Endothelial cell of umbilical vein (primary cell): ENCODE data around the gene CERKL.

Experiments
- EZH2 ChIP-seq: IDR thresholded peaks from 2 replicates; pipeline ENCODE4 v1.6.1; 2012; ENCODE audit warnings: borderline replicate concordance, low read depth, mild to moderate bottlenecking, moderate library complexity, low read length, inconsistent platforms; ENCODE audit not compliant: severe bottlenecking
- GATA2 ChIP-seq: IDR thresholded peaks from 2 replicates; pipeline ENCODE4 v1.7.0; 2011; ENCODE audit warnings: low read depth, mild to moderate bottlenecking, moderate library complexity, mixed read lengths, low read length; ENCODE audit not compliant: insufficient read length, insufficient read depth
- MYC ChIP-seq: IDR thresholded peaks from one replicate; pipeline ENCODE4 v1.6.1; 2011; ENCODE audit warnings: mild to moderate bottlenecking, low read depth, low read length
- POLR2A ChIP-seq: IDR thresholded peaks from 2 replicates; pipeline ENCODE4 v1.6.1; 2012; ENCODE audit warnings: low read depth, mild to moderate bottlenecking, control low read depth, low read length
- POLR2AphosphoS5 ChIP-seq: IDR thresholded peaks from 2 replicates; pipeline ENCODE4 v1.6.1; 2012; ENCODE audit warnings: low read depth, mild to moderate bottlenecking, control low read depth, low read length, moderate library complexity; ENCODE audit not compliant: insufficient read depth
- TF ChIP-seq, protein P1 (sequence below), 2 donors: IDR thresholded peaks; 1 replicate in 1 of 2; 2 replicates in 1 of 2; pipeline ENCODE4 v1.5.1; 2011; ENCODE audit warnings: low read length in 2 of 2, mild to moderate bottlenecking in 2 of 2, moderate library complexity in 2 of 2, control low read depth in 1 of 2, inconsistent platforms in 1 of 2, low read depth in 1 of 2; ENCODE audit not compliant: insufficient read depth in 1 of 2; ENCODE audit errors: extremely low read depth in 1 of 2
- TF ChIP-seq, protein P2 (sequence below): IDR thresholded peaks from 2 replicates; pipeline ENCODE4 v1.6.1; 2011; ENCODE audit not compliant: insufficient read depth, insufficient read length

DNA sequence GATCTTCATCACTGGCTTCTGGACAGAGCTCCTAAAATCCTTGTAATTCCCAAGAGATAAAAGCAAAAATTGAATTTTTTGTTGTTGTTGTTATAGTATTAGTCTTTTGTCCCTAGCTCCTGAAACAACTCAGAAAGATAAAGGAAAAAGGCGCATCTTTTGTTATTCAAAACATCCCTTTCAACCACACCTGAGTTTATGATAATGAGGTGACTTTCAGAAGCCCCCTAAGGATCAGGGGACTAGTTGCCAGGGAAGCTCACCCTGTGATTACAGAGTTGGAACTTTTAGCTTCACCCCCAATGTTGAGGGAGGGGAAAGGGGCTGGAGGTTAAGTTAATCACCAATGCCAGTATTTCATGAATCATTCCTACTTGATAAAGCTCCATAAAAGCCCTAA lies 10.3 kb upstream of the CERKL start:
- TF ChIP-seq, protein P1, sequence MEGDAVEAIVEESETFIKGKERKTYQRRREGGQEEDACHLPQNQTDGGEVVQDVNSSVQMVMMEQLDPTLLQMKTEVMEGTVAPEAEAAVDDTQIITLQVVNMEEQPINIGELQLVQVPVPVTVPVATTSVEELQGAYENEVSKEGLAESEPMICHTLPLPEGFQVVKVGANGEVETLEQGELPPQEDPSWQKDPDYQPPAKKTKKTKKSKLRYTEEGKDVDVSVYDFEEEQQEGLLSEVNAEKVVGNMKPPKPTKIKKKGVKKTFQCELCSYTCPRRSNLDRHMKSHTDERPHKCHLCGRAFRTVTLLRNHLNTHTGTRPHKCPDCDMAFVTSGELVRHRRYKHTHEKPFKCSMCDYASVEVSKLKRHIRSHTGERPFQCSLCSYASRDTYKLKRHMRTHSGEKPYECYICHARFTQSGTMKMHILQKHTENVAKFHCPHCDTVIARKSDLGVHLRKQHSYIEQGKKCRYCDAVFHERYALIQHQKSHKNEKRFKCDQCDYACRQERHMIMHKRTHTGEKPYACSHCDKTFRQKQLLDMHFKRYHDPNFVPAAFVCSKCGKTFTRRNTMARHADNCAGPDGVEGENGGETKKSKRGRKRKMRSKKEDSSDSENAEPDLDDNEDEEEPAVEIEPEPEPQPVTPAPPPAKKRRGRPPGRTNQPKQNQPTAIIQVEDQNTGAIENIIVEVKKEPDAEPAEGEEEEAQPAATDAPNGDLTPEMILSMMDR (IDR thresholded peaks at IDR 0.05; ENCODE audit: extremely low read depth in 1 of 2, insufficient read depth in 1 of 2, low read depth in 1 of 2, low read length in 2 of 2) = no peak
- TF ChIP-seq POLR2A = no peak
- no peak for TF ChIP-seq POLR2AphosphoS5
- no peak for TF ChIP-seq EZH2
- TF ChIP-seq MYC = no peak
- TF ChIP-seq, protein P2, sequence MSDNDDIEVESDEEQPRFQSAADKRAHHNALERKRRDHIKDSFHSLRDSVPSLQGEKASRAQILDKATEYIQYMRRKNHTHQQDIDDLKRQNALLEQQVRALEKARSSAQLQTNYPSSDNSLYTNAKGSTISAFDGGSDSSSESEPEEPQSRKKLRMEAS = no peak
- TF ChIP-seq GATA2 = no peak
